Parathyroid adenoma (tissue), 2 donors: ENCODE data around the gene TMEM158.

ENCODE experiments used
- H2AFZ ChIP-seq: fragments of 300-600 bp; sonication (generic); one replicate; pipeline ENCODE4 v1.7.0; 2017; ENCODE audit warnings: antibody characterized with exemption, mild to moderate bottlenecking
- H3K27ac ChIP-seq: fragments of 300-600 bp; sonication (generic); one replicate; pipeline ENCODE4 v1.7.0; 2017
- H3K27me3 ChIP-seq: fragments of 300-600 bp; sonication (generic); one replicate; pipeline ENCODE4 v1.7.0; 2017; ENCODE audit warnings: low read length; ENCODE audit not compliant: control insufficient read depth, insufficient read depth
- H3K36me3 ChIP-seq: fragments of 300-600 bp; sonication (generic); one replicate; pipeline ENCODE4 v1.7.0; 2017; ENCODE audit warnings: low read length; ENCODE audit not compliant: control insufficient read depth, insufficient read depth
- H3K4me1 ChIP-seq: fragments of 300-600 bp; sonication (generic); one replicate; pipeline ENCODE4 v1.7.0; 2017; ENCODE audit warnings: control low read depth
- H3K4me2 ChIP-seq: fragments of 300-600 bp; sonication (generic); one replicate; pipeline ENCODE4 v1.7.0; 2017; ENCODE audit warnings: low read length
- H3K4me3 ChIP-seq: fragments of 300-600 bp; sonication (generic); one replicate; pipeline ENCODE4 v1.7.0; 2017; ENCODE audit warnings: low read depth, low read length
- H3K79me2 ChIP-seq: fragments of 300-600 bp; sonication (generic); one replicate; pipeline ENCODE4 v1.7.0; 2017; ENCODE audit warnings: control low read depth
- H3K9ac ChIP-seq: fragments of 300-600 bp; sonication (generic); one replicate; pipeline ENCODE4 v1.7.0; 2017; ENCODE audit warnings: mild to moderate bottlenecking
- H3K9me3 ChIP-seq: fragments of 300-600 bp; sonication (generic); one replicate; pipeline ENCODE4 v1.7.0; 2017; ENCODE audit warnings: low read length; ENCODE audit not compliant: control insufficient read depth
- TF ChIP-seq, protein P1 (sequence below): fragments of 300-600 bp; sonication (generic); IDR thresholded peaks from one replicate; pipeline ENCODE4 v1.7.0; 2017; ENCODE audit warnings: antibody characterized with exemption, mild to moderate bottlenecking
- donor health status: primary hyperparathyroidism.

The TMEM158 gene

DNA sequence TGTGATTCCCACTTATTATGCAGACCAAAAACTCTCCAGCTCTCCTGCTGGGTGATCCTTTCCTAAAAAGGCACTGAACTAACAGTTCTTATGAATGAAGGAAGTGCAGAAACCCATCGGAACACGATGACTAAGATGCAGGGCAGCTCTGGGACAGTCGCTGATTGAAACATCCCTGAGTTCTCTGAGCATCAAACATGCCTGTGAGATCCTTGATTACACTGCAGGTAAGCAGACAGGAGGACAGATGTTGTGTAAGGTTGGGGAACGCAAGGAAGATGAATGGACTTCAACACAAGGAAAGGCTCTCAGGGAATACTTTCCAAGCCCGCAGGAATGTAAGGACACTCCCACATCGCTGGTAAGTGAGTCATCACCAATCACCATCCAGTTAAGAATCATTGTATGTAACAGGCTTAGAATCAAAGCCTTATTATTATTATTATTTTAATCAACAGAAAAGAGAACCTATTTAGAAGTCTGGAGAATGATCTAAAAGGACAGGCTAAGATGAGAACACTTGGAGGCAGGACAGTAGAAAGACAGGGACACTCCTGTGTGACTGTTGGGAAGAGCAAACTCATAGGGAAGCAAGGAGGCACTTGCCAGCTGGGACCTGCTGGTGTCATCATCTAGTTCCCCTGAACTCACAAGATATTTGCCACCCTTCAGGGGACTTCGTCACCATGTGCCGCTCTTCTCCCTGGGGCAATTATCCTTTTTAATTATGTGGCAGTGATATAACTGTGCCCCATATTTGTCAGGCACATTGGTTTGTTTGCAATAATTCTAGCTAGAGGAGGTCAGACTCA, 26.0 kb downstream of the TMEM158 start:
- H3K9ac ChIP-seq, result no peak overlapping the region
- TF ChIP-seq, protein P1, sequence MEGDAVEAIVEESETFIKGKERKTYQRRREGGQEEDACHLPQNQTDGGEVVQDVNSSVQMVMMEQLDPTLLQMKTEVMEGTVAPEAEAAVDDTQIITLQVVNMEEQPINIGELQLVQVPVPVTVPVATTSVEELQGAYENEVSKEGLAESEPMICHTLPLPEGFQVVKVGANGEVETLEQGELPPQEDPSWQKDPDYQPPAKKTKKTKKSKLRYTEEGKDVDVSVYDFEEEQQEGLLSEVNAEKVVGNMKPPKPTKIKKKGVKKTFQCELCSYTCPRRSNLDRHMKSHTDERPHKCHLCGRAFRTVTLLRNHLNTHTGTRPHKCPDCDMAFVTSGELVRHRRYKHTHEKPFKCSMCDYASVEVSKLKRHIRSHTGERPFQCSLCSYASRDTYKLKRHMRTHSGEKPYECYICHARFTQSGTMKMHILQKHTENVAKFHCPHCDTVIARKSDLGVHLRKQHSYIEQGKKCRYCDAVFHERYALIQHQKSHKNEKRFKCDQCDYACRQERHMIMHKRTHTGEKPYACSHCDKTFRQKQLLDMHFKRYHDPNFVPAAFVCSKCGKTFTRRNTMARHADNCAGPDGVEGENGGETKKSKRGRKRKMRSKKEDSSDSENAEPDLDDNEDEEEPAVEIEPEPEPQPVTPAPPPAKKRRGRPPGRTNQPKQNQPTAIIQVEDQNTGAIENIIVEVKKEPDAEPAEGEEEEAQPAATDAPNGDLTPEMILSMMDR, result no peak
- H3K4me2 ChIP-seq, result no peak overlapping the region
- no peak overlapping the region for H3K4me3 ChIP-seq
- no peak overlapping the region for H3K27ac ChIP-seq
- no peaks in the 10 kb centered on the region for H3K79me2 ChIP-seq
- no peak overlapping the region for H2AFZ ChIP-seq
- H3K9me3 ChIP-seq, result no peaks in the 10 kb centered on the region
- no peaks in the 10 kb centered on the region for H3K27me3 ChIP-seq
- no peaks in the 10 kb centered on the region for H3K36me3 ChIP-seq
- H3K4me1 ChIP-seq, result peaks cover 4% of the 10 kb centered on the region

DNA sequence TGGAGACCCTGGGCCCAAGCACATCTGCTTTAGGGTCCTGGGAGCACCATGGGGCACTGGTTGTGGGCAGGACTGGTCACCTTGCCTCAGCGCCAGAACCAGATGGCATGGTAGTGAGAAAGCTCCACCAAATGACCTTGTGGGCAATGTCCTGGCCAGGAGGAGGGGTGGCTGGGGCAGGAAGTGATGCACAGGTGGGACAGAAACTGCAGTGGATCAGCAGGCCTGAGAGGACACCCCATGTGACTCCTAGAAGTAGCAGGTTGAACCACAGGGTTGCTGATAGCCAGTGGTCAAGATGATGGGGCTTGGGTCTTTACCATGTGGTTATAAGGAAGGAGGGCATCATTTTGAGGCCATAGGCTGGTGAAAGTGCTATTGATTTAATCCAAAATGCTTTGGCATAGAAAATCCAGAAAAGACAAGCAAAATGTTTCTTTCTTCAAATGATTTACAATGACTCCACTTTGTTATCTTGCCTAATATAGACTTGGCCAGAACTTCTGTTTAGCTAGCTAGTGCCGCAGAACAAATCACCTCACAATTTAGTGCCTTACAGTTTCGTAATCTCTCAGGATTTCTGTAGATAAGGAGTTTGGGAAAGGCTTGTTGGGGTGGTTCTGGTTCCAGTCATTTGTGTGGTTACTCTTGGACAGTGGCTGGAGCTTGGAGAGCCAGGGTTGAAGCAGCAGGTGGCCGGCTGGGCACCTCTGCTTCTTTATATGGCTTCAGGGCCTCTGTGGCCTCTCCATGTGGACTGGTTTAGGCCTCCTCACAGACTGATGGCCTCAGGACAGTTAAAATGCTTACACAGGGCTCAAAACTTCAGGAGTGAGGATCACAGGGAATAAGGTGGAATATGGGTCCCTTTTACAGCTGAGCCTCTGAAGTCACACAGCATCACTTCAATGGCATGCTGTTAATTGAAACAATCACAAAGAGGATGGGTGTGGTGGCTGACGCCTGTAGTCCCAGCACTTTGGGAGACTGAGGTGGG, 27.5 kb downstream of the TMEM158 start:
- H3K36me3 ChIP-seq, result no peaks in the 10 kb centered on the region
- no peaks in the 10 kb centered on the region for H3K27me3 ChIP-seq
- TF ChIP-seq, protein P1, result no peak
- H3K4me3 ChIP-seq, result no peak overlapping the region
- H3K9ac ChIP-seq, result no peak overlapping the region
- no peak overlapping the region for H3K27ac ChIP-seq
- H3K79me2 ChIP-seq, result no peaks in the 10 kb centered on the region
- H3K9me3 ChIP-seq, result no peaks in the 10 kb centered on the region
- no peak overlapping the region for H3K4me2 ChIP-seq
- no peak overlapping the region for H2AFZ ChIP-seq
- no peaks in the 10 kb centered on the region for H3K4me1 ChIP-seq

DNA sequence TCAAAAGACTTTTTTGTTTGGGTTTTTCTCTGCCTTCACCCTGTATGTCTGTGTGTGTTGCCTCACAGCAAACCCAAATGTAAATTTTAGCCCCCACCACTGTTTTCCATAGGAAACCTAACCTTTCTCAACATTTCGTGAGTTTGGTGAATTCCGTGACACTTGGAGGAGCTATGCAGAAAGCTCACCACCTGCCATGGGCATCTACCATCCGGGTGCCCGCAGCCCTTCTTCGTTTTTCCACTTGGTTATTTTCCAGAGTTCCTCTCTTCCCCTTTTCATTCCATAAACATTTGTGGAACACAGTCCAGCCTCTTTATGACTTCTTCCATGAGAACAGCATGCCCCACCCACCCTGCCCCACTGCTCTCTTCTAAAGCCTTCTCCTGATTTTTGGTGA, 31.3 kb downstream of the TMEM158 start:
- TF ChIP-seq, protein P1, result no peak
- no peak overlapping the region for H3K9ac ChIP-seq
- no peak overlapping the region for H3K27ac ChIP-seq
- H3K36me3 ChIP-seq, result no peaks in the 10 kb centered on the region
- no peaks in the 10 kb centered on the region for H3K9me3 ChIP-seq
- H3K27me3 ChIP-seq, result no peaks in the 10 kb centered on the region
- H3K4me1 ChIP-seq, result no peaks in the 10 kb centered on the region
- H2AFZ ChIP-seq, result no peak overlapping the region
- no peaks in the 10 kb centered on the region for H3K79me2 ChIP-seq
- no peak overlapping the region for H3K4me3 ChIP-seq
- H3K4me2 ChIP-seq, result no peak overlapping the region

DNA sequence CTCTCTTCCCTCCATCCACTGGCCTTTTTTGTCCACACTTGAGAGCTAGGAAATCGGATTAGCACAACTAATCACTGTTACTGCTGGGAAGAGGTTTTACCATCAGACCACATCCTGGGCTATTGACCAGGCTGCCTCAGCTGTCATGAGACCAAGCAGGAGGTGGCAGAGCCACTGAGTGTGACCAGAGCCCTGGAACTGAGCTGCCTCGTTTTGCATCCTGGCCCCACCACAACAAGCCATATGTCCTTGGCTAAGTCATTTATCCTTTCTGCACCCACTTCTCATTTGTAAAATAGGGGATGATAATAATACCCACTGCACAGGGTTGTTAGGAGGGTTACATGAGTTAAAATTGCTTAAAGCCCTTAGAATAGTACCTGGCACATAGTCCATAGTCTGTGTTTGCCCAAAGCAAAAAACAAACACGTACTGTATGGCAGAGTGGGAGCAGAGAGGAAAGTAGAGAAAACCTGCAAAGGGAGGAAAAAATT, 34.1 kb downstream of the TMEM158 start:
- no peak overlapping the region for H3K9ac ChIP-seq
- H3K4me2 ChIP-seq, result no peak overlapping the region
- no peaks in the 10 kb centered on the region for H3K79me2 ChIP-seq
- no peak overlapping the region for H2AFZ ChIP-seq
- no peaks in the 10 kb centered on the region for H3K36me3 ChIP-seq
- no peaks in the 10 kb centered on the region for H3K9me3 ChIP-seq
- H3K4me1 ChIP-seq, result no peaks in the 10 kb centered on the region
- TF ChIP-seq, protein P1, result no peak
- H3K27ac ChIP-seq, result no peak overlapping the region
- H3K27me3 ChIP-seq, result no peaks in the 10 kb centered on the region
- no peak overlapping the region for H3K4me3 ChIP-seq
